Left lung (tissue), 10 donors: ENCODE results near the gene LNX2. TPM values are rescaled to one million over a fixed set of nuclear protein-coding genes. Genes with fewer than 3 reads are reported as not detected.

Experiments
- ATAC-seq: fragments of 200-7000 bp; cut with Tn5 transposase; one replicate; pipeline ENCODE4 v1.9.1; 2020; ENCODE audit warnings: moderate library complexity
- DNase-seq, 4 donors: peaks; one replicate each; pipeline ENCODE4 v3.0.0-alpha.2; 2013 to 2020
- H3K27ac ChIP-seq, 2 donors: fragments of 200-600 bp; sonication (generic) in 1 of 2; one replicate each; pipeline versions ENCODE4 v1.5.0 to v1.8.0; 2020 to 2021
- H3K27me3 ChIP-seq, 2 donors: fragments of 200-600 bp; sonication (generic) in 1 of 2; one replicate each; pipeline versions ENCODE4 v1.5.0 to v1.8.0; 2020 to 2021
- H3K36me3 ChIP-seq, 2 donors: fragments of 200-600 bp; sonication (generic) in 1 of 2; one replicate each; pipeline versions ENCODE4 v1.5.0 to v1.8.0; 2020 to 2021
- H3K4me1 ChIP-seq, 2 donors: fragments of 200-600 bp; one replicate each; pipeline ENCODE4 v1.8.0; 2021
- H3K4me3 ChIP-seq, 2 donors: fragments of 200-600 bp; sonication (generic) in 1 of 2; one replicate each; pipeline versions ENCODE4 v1.5.0 to v1.8.0; 2020 to 2021; ENCODE audit warnings: mild to moderate bottlenecking in 1 of 2
- H3K9me3 ChIP-seq, 2 donors: fragments of 200-600 bp; sonication (generic) in 1 of 2; one replicate each; pipeline versions ENCODE4 v1.5.0 to v1.8.0; 2020 to 2021
- intact Hi-C, 2 donors: fragments of 100-400 bp; cut with DNase I; formaldehyde crosslinking; loops; one replicate each; pipeline versions ENCODE4 v1.11.2 to v1.14.2; 2022
- polyA plus RNA-seq, 6 donors: library from polyadenylated mRNA; unstranded; fragments of 120-200 nt; gene quantifications; one replicate each; pipeline ENCODE4 v1.2.1, GENCODE V29; 2013; ENCODE audit not compliant: insufficient read length in 6 of 6
- total RNA-seq, 2 donors: library from RNA; stranded (reverse); fragmentation: NEBNext Ultra II Directional; extraction: Animal tissue kit (Norgen Biotek cat#: 25700); gene quantifications; one replicate each; pipeline ENCODE4 v1.2.1, GENCODE V29; 2021
- TF ChIP-seq, protein P1 (sequence below), 2 donors: fragments of 200-600 bp; sonication (generic) in 1 of 2; IDR thresholded peaks; one replicate each; pipeline versions ENCODE4 v1.5.0 to v1.8.0; 2021; ENCODE audit warnings: antibody characterized with exemption in 2 of 2
- donor health status: DM: no; HTN: yes; CAD: no.
- donor health status: DM: no; HTN: no; CAD: no.

LNX2 gene
- total and polyA plus RNA-seq, 8 donors, result 16.0 to 25.9 (median 17.8) TPM

DNA sequence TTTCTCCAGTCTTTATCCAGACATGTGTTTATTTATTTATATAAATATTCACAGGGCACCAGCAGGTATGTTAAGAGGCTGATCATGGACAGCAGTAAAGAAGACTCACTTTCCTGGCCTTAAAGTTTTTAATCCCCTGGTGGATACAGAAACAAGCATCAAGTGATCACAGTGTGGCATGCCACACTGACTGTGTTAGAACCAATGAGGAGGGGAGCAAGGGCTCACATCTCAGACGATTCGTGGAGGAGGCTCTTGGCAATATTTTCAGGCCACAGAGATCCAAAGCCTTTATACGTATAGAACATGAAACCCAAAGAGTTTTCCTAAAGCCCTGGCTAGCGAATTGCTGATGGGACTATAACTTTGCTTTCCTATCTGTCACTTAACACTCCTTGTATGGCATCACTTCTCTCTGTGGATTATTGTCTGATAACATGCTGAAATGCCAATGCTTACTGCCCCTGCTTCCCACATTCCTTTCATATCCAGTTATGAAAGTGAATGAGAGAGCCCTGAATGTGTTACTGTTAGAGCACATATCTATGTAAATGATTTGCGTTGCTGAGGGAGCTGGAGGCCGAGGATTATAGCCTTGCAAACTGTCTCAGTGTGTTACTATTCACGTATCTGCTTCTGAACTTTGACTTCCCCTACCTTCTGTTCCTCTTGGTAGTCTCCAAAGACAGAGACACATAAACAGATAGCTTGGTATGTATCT lies 39.0 kb upstream of the LNX2 start:
- no peak for ATAC-seq

DNA sequence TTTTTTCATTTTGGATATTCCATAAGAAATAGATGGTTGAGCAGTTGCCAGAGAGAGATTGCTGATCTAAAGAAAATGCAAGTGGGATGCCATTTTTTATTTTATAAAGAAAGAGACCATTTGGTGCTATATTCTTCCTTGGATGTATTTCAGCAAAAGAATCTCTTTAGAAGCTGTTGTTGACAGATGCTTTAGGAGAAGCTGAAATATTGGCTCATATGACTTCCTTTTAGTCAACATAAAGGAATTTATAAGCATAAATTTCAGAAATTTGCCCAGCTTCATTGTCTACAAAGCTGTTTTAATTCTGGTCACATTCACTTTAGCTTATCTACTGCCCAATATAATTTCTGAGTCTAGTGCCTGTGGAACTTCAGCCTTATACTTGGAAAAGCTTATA lies 38.2 kb upstream of the LNX2 start:
- no peaks in the 10 kb centered on the region for H3K9me3 ChIP-seq
- peak in 1 of 4 donors; percentile 16 for DNase-seq
- no peak overlapping the region for H3K27ac ChIP-seq
- TF ChIP-seq, protein P1, sequence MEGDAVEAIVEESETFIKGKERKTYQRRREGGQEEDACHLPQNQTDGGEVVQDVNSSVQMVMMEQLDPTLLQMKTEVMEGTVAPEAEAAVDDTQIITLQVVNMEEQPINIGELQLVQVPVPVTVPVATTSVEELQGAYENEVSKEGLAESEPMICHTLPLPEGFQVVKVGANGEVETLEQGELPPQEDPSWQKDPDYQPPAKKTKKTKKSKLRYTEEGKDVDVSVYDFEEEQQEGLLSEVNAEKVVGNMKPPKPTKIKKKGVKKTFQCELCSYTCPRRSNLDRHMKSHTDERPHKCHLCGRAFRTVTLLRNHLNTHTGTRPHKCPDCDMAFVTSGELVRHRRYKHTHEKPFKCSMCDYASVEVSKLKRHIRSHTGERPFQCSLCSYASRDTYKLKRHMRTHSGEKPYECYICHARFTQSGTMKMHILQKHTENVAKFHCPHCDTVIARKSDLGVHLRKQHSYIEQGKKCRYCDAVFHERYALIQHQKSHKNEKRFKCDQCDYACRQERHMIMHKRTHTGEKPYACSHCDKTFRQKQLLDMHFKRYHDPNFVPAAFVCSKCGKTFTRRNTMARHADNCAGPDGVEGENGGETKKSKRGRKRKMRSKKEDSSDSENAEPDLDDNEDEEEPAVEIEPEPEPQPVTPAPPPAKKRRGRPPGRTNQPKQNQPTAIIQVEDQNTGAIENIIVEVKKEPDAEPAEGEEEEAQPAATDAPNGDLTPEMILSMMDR (IDR thresholded peaks at IDR 0.05), result no peak
- H3K36me3 ChIP-seq, result peaks cover 0 to 10% of the 10 kb centered on the region in 2 donors
- ATAC-seq, result no peak
- H3K4me1 ChIP-seq, result no peaks in the 10 kb centered on the region
- no peak overlapping the region for H3K4me3 ChIP-seq
- no peaks in the 10 kb centered on the region for H3K27me3 ChIP-seq
- intact Hi-C loops, result no loop called here

More for the DNA sequence above, 39.0 kb upstream of the LNX2 start:
- no peak for DNase-seq
- H3K9me3 ChIP-seq, result no peaks in the 10 kb centered on the region
- no peak overlapping the region for H3K27ac ChIP-seq
- TF ChIP-seq, protein P1 (IDR thresholded peaks at IDR 0.05), result no peak
- intact Hi-C loops, result no loop called here
- H3K4me3 ChIP-seq, result no peak overlapping the region
- H3K36me3 ChIP-seq, result peaks cover 0 to 10% of the 10 kb centered on the region in 2 donors
- no peaks in the 10 kb centered on the region for H3K27me3 ChIP-seq
- H3K4me1 ChIP-seq, result no peaks in the 10 kb centered on the region

DNA sequence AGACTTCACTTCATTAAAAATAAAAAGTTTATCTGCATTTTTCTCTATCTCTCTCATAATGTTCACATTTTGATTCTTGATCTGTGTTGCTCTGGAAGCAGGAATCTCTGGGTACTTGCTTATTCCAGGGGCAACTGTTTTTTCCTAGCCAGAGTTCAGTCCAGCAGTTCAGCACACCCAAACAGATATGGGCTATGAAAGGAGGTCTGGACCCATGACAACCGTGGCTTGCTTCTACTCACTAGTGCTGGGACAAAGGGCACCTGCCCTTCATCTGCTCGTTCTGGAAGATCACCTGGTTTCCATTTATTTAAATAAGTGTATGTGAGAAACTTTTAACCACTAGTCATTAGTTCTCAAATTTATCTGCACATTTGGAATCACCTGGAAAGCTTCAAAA lies 37.4 kb upstream of the LNX2 start:
- DNase-seq (no peak), ATAC-seq (no peak)
- intact Hi-C loops, result no loop called here
- H3K4me1 ChIP-seq, result no peaks in the 10 kb centered on the region
- H3K27ac ChIP-seq, result no peak overlapping the region
- TF ChIP-seq, protein P1 (IDR thresholded peaks at IDR 0.05), result no peak
- H3K9me3 ChIP-seq, result no peaks in the 10 kb centered on the region
- no peak overlapping the region for H3K4me3 ChIP-seq
- H3K36me3 ChIP-seq, result peaks cover 0 to 10% of the 10 kb centered on the region in 2 donors
- H3K27me3 ChIP-seq, result no peaks in the 10 kb centered on the region

DNA sequence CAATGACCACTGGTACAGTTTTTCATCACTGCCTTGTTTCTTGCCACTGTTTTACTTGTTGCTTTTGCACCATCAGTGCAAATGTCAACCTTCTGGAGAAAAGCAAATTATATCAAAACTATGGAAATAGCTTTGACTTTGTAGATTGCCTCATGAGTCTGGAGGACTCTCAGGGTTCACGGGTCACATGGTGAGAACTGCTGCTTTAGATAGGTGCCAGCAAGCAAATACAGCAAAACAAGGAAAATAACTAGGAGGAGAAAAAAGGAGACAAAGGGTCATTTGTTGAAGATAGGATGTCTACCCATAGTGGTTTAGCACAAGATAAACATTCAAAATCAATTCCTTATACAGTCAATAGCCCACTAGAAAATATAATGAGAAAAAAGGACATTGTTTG lies 34.5 kb upstream of the LNX2 start:
- Histone ChIP-seq H3K36me3 (peaks cover 0 to 33% of the 10 kb centered on the region in 2 donors), H3K27ac (peak overlapping the region in 1 of 2 donors; percentile 27), H3K27me3 (no peaks in the 10 kb centered on the region), H3K4me1 (no peaks in the 10 kb centered on the region), H3K4me3 (no peak overlapping the region), H3K9me3 (peaks cover 0 to 10% of the 10 kb centered on the region in 2 donors)
- ATAC-seq (peak; percentile 33), DNase-seq (no peak)
- TF ChIP-seq, protein P1 (IDR thresholded peaks at IDR 0.05), result no peak
- intact Hi-C loops, result no loop called here

DNA sequence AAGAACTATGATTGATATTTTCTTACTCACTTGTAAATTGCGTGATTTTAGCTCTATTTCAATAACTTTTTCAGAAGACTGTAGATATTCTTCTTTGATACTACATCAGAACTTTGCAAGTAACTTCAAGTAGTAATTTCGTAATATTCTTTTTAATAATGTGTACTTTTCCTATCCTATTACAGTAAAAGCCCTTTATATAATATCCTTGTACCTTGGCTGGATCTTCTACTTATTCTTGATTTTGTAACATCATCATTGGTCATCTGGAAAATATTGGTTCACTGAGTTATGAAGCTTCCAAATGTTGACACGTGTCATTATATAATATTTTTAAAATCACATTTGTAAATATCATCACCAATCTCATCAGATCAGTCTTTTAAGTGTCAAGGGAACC lies 33.7 kb upstream of the LNX2 start:
- intact Hi-C loops, result no loop called here
- H3K9me3 ChIP-seq, result peaks cover 0 to 18% of the 10 kb centered on the region in 2 donors
- no peak for DNase-seq
- no peaks in the 10 kb centered on the region for H3K4me1 ChIP-seq
- peak; percentile 37 for ATAC-seq
- peaks cover 0 to 33% of the 10 kb centered on the region in 2 donors for H3K36me3 ChIP-seq
- TF ChIP-seq, protein P1 (IDR thresholded peaks at IDR 0.05), result no peak
- H3K27ac ChIP-seq, result peak overlapping the region in 1 of 2 donors; percentile 27
- H3K27me3 ChIP-seq, result no peaks in the 10 kb centered on the region
- H3K4me3 ChIP-seq, result no peak overlapping the region
